Loucy (cell line): ENCODE results near the gene RGS19.

ENCODE experiments used
- H2AFZ ChIP-seq: fragments of 200-600 bp; sonication (generic); 2 replicates; pipeline ENCODE4 v1.6.0; 2016; ENCODE audit warnings: antibody characterized with exemption, mild to moderate bottlenecking, low read length, moderate library complexity
- H3F3A ChIP-seq: fragments of 200-600 bp; 2 replicates; pipeline ENCODE4 v1.6.0; 2016; ENCODE audit warnings: antibody characterized with exemption, low read depth, mild to moderate bottlenecking
- H3K27me3 ChIP-seq: fragments of 200-600 bp; sonication (generic); 2 replicates; pipeline ENCODE4 v1.6.1; 2014; ENCODE audit warnings: low read length, mild to moderate bottlenecking; ENCODE audit not compliant: insufficient read depth, poor library complexity, severe bottlenecking
- H3K36me3 ChIP-seq: fragments of 200-600 bp; sonication (generic); 2 replicates; pipeline ENCODE4 v1.6.1; 2016; ENCODE audit warnings: low read length; ENCODE audit not compliant: insufficient read depth
- H3K4me1 ChIP-seq: fragments of 200-600 bp; sonication (generic); 2 replicates; pipeline ENCODE4 v1.5.1; 2014; ENCODE audit warnings: low read length, mild to moderate bottlenecking; ENCODE audit not compliant: insufficient read depth, poor library complexity, severe bottlenecking
- H3K4me2 ChIP-seq: fragments of 200-600 bp; sonication (generic); 2 replicates; pipeline ENCODE4 v1.6.0; 2014; ENCODE audit warnings: antibody characterized with exemption, low read length, low read depth, mild to moderate bottlenecking; ENCODE audit not compliant: poor library complexity, severe bottlenecking
- H3K4me3 ChIP-seq: fragments of 200-600 bp; sonication (generic); 2 replicates; pipeline ENCODE4 v1.5.1; 2014; ENCODE audit warnings: low read length, mild to moderate bottlenecking, mixed read lengths; ENCODE audit not compliant: poor library complexity, severe bottlenecking
- H3K79me2 ChIP-seq: fragments of 200-600 bp; sonication (generic); 2 replicates; pipeline ENCODE4 v1.6.1; 2014; ENCODE audit warnings: low read length; ENCODE audit not compliant: insufficient read depth
- H3K9ac ChIP-seq: fragments of 200-600 bp; sonication (generic); 2 replicates; pipeline ENCODE4 v1.6.0; 2014; ENCODE audit warnings: mild to moderate bottlenecking, low read depth, low read length, moderate library complexity; ENCODE audit not compliant: poor library complexity, severe bottlenecking
- H3K9me2 ChIP-seq: fragments of 200-600 bp; sonication (generic); replicated peaks from 2 replicates; pipeline ENCODE4 v1.6.1; 2016; ENCODE audit warnings: low read depth, low read length, mixed read lengths
- H3K9me3 ChIP-seq: fragments of 200-600 bp; sonication (generic); 2 replicates; pipeline ENCODE4 v1.6.1; 2014; ENCODE audit warnings: mild to moderate bottlenecking, antibody characterized with exemption, low read length, low read depth; ENCODE audit not compliant: insufficient read depth
- H4K20me1 ChIP-seq: fragments of 200-600 bp; sonication (generic); 2 replicates; pipeline ENCODE4 v1.6.0; 2014; ENCODE audit warnings: antibody characterized with exemption, low read length, mild to moderate bottlenecking; ENCODE audit not compliant: insufficient read depth, poor library complexity, severe bottlenecking
- CTCF ChIP-seq: fragments of 200-600 bp; sonication (generic); conservative IDR thresholded peaks from 2 replicates; pipeline ENCODE4 v1.5.1; 2014; ENCODE audit warnings: mild to moderate bottlenecking, antibody characterized with exemption, low read length
- EZH2phosphoT487 ChIP-seq: fragments of 200-600 bp; IDR thresholded peaks from 2 replicates; pipeline ENCODE4 v1.6.1; 2018; ENCODE audit warnings: antibody characterized with exemption, mild to moderate bottlenecking, moderate library complexity, borderline replicate concordance

RGS19 gene

DNA sequence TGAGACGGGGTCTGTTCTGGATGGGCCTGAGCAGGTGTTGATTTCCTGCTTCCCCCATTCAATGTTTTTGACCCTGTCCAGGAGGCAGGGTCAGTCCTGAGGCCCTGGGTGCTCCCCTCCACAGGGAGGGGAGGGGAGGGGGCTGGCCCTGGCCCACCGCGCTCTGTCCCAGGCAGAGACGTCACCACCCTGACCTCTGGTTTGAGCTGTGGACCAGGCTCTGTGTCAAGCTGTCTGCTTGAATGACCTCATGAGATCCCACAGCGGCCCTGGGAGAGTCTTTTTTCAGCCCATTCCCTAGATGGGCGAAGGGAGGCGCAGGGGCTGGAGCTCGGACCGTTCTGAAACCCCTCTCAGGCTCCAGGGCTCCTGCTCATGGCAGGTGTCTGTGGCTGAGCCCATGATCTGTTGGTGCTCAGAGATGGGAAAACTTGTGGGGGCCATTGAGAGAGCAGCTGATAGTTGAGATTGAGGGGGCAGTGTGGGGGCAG is 13.7 kb upstream of the RGS19 start:
- Histone ChIP-seq H3F3A (no peaks in the 10 kb centered on the region), H3K9me3 (no peaks in the 10 kb centered on the region), H4K20me1 (no peaks in the 10 kb centered on the region), H3K79me2 (no peaks in the 10 kb centered on the region), H3K36me3 (no peaks in the 10 kb centered on the region), H3K4me2 (no peak overlapping the region), H3K9ac (no peak overlapping the region), H3K4me3 (no peak overlapping the region), H2AFZ (no peak overlapping the region), H3K27me3 (no peaks in the 10 kb centered on the region), H3K9me2 (no peaks in the 10 kb centered on the region), H3K4me1 (no peaks in the 10 kb centered on the region)
- TF ChIP-seq CTCF (no peak), EZH2phosphoT487 (no peak)

- Histone ChIP-seq H2AFZ (no peak overlapping the region), H3K9ac (no peak overlapping the region), H3K79me2 (no peaks in the 10 kb centered on the region), H3K9me2 (no peaks in the 10 kb centered on the region), H3K9me3 (no peaks in the 10 kb centered on the region), H3K4me2 (no peak overlapping the region), H3K4me1 (no peaks in the 10 kb centered on the region), H3K36me3 (no peaks in the 10 kb centered on the region), H3K4me3 (no peak overlapping the region), H3F3A (no peaks in the 10 kb centered on the region), H3K27me3 (no peaks in the 10 kb centered on the region), H4K20me1 (no peaks in the 10 kb centered on the region)
- TF ChIP-seq EZH2phosphoT487: no peak
- no peak for TF ChIP-seq CTCF
These were observed 13.1 kb upstream of the RGS19 start for GRCh38 chr20:64092258-64093012.

- Histone ChIP-seq H3K4me1 (no peaks in the 10 kb centered on the region), H2AFZ (no peak overlapping the region), H3K4me2 (no peak overlapping the region), H3K9ac (no peak overlapping the region), H3F3A (no peaks in the 10 kb centered on the region), H3K79me2 (no peaks in the 10 kb centered on the region), H3K4me3 (no peak overlapping the region), H3K27me3 (no peaks in the 10 kb centered on the region), H3K36me3 (no peaks in the 10 kb centered on the region), H3K9me3 (no peaks in the 10 kb centered on the region), H3K9me2 (no peaks in the 10 kb centered on the region), H4K20me1 (no peaks in the 10 kb centered on the region)
- no peak for TF ChIP-seq EZH2phosphoT487
- TF ChIP-seq CTCF: no peak
These were observed 12.5 kb upstream of the RGS19 start for GRCh38 chr20:64091770-64092169.
